ENCODE data around the gene EGFR. TPM values are rescaled to one million over a fixed set of nuclear protein-coding genes. Genes with fewer than 3 reads are reported as not detected.

EGFR gene
- total RNA-seq, 4 donors from 2014 or later: 79.3 to 125 (median 110) TPM

DNA sequence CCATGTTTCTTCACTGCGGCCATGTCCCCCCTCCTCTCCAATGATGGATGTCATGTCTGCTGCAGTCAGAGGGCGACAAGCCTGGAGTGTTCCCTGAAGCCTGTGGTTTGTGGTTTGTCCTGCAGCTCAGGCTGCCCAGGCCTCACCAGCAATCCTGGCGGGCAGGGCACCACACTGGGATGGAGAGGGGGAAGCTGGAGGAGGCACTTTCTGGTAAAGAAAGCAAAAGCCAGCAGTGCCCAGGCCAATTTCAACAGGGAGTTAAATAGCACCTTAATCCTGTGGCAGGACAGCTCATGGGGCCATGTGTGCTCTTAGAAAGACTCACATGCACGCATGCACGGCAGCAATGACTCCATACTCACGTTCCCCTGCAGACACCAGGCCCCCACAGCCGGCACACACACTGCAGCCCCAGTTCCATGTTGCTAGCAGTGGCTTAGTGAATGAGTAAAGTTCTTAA, 158.3 kb downstream of the EGFR start:
- intact Hi-C loops (cut with DNase I): no loop called here
- H3K9me3 ChIP-seq: no peaks in the 10 kb centered on the region
- H3K36me3 ChIP-seq: peaks cover 44 to 86% (median 63%) of the 10 kb centered on the region in 4 donors
- WGBS: 89% methylated on average over 7 of the region's 7 CpGs
- H3K27me3 ChIP-seq: no peaks in the 10 kb centered on the region
- no peak overlapping the region for H3K4me3 ChIP-seq
- DNase-seq (ENCODE audit: extremely low spot score): no peak
- peaks cover 7 to 39% (median 35%) of the 10 kb centered on the region in 4 donors for H3K4me1 ChIP-seq
- TF ChIP-seq EP300 (IDR thresholded peaks at IDR 0.05) (no peak), POLR2AphosphoS5 (IDR thresholded peaks at IDR 0.05) (no peak), POLR2A (IDR thresholded peaks at IDR 0.05; ENCODE audit: low read depth) (no peak)
- TF ChIP-seq, protein P1, sequence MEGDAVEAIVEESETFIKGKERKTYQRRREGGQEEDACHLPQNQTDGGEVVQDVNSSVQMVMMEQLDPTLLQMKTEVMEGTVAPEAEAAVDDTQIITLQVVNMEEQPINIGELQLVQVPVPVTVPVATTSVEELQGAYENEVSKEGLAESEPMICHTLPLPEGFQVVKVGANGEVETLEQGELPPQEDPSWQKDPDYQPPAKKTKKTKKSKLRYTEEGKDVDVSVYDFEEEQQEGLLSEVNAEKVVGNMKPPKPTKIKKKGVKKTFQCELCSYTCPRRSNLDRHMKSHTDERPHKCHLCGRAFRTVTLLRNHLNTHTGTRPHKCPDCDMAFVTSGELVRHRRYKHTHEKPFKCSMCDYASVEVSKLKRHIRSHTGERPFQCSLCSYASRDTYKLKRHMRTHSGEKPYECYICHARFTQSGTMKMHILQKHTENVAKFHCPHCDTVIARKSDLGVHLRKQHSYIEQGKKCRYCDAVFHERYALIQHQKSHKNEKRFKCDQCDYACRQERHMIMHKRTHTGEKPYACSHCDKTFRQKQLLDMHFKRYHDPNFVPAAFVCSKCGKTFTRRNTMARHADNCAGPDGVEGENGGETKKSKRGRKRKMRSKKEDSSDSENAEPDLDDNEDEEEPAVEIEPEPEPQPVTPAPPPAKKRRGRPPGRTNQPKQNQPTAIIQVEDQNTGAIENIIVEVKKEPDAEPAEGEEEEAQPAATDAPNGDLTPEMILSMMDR (IDR thresholded peaks at IDR 0.05): no peak
- H3K27ac ChIP-seq (replicated peaks in 1 of 4): peak overlapping the region; percentile 23 to 62 (median 40)

DNA sequence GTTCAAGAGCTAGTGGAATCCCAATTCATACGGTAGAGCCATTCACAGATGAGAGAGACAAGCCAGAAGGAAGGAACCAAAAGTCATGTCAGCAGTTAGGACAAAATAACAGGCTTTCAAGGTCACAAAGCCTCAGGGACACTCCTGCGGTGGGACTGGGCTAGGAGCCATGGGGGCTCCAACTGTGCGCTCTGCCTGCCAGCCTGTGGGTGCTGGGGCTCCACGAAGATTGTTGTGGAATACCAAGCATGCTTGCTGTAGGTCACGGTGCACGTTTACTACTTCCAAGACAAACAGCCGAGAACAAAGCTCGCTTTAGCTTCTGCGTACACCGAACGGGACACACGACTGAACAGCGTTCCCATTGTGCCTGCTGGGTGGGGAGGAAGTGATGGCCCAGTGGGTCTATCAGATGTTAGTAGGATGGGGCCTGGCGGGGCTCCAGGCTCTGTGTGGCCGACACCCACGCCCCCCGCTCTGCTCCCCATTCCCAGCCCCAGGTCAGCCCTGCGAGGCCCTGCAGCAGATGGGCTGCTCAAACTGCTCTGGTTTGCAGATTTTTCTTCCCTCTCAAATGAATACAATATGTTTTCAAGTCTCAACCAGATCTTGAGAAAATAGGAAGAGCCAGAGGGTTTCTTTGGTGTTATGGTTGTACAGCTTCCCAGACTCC, 158.9 kb downstream of the EGFR start:
- Histone ChIP-seq H3K36me3 (peaks cover 45 to 86% (median 63%) of the 10 kb centered on the region in 4 donors), H3K4me1 (peaks cover 7 to 39% (median 35%) of the 10 kb centered on the region in 4 donors), H3K27ac (replicated peaks in 1 of 4) (peak overlapping the region; percentile 23 to 62 (median 40)), H3K9me3 (no peaks in the 10 kb centered on the region), H3K27me3 (no peaks in the 10 kb centered on the region), H3K4me3 (no peak overlapping the region)
- TF ChIP-seq POLR2AphosphoS5 (IDR thresholded peaks at IDR 0.05) (no peak), POLR2A (IDR thresholded peaks at IDR 0.05; ENCODE audit: low read depth) (no peak), EP300 (IDR thresholded peaks at IDR 0.05) (no peak)
- intact Hi-C loops (cut with DNase I): no loop called here
- no peak for DNase-seq (ENCODE audit: extremely low spot score)
- 69% methylated on average over 18 of the region's 18 CpGs for WGBS

DNA sequence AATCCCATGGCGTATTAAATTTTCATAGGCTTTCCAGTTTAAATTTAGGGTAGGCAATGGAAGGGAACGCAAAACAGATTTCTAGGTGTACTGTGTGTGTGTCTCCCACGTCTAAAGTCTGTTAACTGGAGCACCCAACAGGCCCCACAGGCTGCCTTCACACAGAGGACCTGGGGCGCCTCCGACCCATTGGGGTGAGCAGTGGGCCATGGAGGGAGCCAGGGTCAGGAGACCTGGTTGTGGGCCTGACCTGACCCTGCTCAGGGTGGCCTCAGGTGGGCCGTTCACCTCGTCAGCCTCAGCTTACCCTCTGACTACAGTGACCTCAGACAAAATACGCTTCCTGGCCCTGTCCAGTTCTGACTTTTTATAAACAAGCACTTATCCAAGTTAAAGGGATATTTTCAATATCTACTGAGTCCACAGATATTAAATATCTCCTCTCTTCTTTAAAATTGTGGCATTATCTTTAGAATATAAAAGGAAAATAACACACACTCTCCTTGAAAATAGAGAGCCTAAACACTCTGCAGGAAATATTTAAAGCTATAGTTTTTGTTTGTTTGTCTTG, 159.6 kb downstream of the EGFR start:
- no peak for DNase-seq (ENCODE audit: extremely low spot score)
- Histone ChIP-seq H3K4me3 (no peak overlapping the region), H3K36me3 (peaks cover 42 to 84% (median 61%) of the 10 kb centered on the region in 4 donors), H3K27me3 (no peaks in the 10 kb centered on the region), H3K27ac (replicated peaks in 1 of 4) (peak overlapping the region; percentile 23 to 62 (median 40)), H3K4me1 (peaks cover 7 to 39% (median 35%) of the 10 kb centered on the region in 4 donors), H3K9me3 (no peaks in the 10 kb centered on the region)
- intact Hi-C loops (cut with DNase I): no loop called here
- TF ChIP-seq POLR2A (IDR thresholded peaks at IDR 0.05; ENCODE audit: low read depth): no peak
- TF ChIP-seq EP300 (IDR thresholded peaks at IDR 0.05): no peak
- TF ChIP-seq POLR2AphosphoS5 (IDR thresholded peaks at IDR 0.05): no peak
- TF ChIP-seq, protein P1 (IDR thresholded peaks at IDR 0.05): no peak
- 90% methylated on average over 6 of the region's 8 CpGs for WGBS

DNA sequence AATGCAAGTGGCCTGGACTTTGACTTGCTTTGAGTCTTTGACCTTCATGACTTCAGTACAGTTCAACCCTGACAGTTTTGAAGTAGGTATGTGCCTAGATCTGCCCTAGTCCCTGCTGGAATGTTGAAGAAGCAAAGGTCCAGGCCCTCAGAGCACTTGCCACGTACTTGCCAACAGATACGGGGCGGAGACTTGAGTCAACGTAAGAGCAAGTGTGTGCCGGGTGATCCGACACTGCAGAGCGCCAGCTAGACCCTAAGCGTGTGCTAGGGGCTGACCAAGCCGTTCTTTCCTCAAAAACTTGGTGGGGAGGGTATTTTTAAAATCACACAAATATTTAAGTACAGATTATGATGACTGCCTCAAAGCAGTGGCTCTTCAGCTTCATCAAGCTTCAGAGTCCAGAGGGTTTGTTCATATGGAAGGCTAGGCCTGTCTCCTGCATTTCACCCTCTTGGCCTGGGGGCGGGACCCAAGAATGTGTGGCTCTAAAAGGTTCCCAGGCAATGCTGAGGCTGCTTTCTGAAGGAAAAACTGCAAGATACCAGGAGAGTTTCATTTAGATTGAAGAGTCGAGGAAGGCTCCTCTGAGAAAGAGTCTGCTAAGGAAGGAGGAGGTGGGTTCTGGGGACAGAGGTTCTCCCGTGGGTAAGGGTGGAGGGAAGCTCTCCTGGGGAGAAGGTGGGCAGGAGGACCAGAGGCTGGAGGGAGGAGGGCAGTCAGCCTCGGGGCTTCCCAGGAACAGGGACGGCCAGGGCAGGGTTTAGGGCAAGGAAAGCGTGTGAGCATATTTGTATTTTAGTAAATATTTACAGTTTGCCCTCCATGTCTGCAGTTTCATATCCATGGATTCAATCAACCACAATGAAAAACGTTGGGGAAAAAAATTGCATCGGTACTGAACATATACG, 160.3 kb downstream of the EGFR start:
- intact Hi-C loops (cut with DNase I): no loop called here
- WGBS: 74% methylated on average over 18 of the region's 18 CpGs
- peak overlapping the region in 3 of 4 donors; percentile 5 to 62 (median 30) for H3K27ac ChIP-seq (replicated peaks in 1 of 4)
- TF ChIP-seq POLR2AphosphoS5 (IDR thresholded peaks at IDR 0.05): no peak
- TF ChIP-seq, protein P1 (IDR thresholded peaks at IDR 0.05): no peak
- TF ChIP-seq EP300 (IDR thresholded peaks at IDR 0.05): no peak
- TF ChIP-seq POLR2A (IDR thresholded peaks at IDR 0.05; ENCODE audit: low read depth): no peak
- peaks cover 7 to 40% (median 35%) of the 10 kb centered on the region in 4 donors for H3K4me1 ChIP-seq
- DNase-seq (ENCODE audit: extremely low spot score): no peak
- no peak overlapping the region for H3K4me3 ChIP-seq
- no peaks in the 10 kb centered on the region for H3K9me3 ChIP-seq
- H3K27me3 ChIP-seq: no peaks in the 10 kb centered on the region
- H3K36me3 ChIP-seq: peaks cover 36 to 84% (median 60%) of the 10 kb centered on the region in 4 donors

Measured in esophagus muscularis mucosa (tissue), 4 donors.